SK-N-SH treated with all-trans-retinoic acid at 6 μM for 48 hours (cell line): Measurements from ENCODE around the gene PARD3.

Source experiments
- ATAC-seq: fragments of 200-7000 bp; cut with Tn5 transposase; 3 replicates; pipeline ENCODE4 v1.9.1; 2020; ENCODE audit warnings: mild to moderate bottlenecking, moderate library complexity
- ARNTL ChIP-seq: fragments of 450-650 bp; formaldehyde crosslinking; IDR thresholded peaks from 2 replicates; pipeline ENCODE4 v1.5.0; 2020; ENCODE audit warnings: low read depth, mild to moderate bottlenecking, moderate library complexity, borderline replicate concordance
- BACH2 ChIP-seq: fragments of 250-450 bp; sonication (Bioruptor Pico); IDR thresholded peaks from 2 replicates; pipeline ENCODE4 v1.9.0; 2021; ENCODE audit warnings: mild to moderate bottlenecking, borderline replicate concordance
- CSDC2 ChIP-seq: fragments of 250-450 bp; sonication (Bioruptor Pico); IDR thresholded peaks from 2 replicates; pipeline ENCODE4 v1.5.0; 2020; ENCODE audit warnings: mild to moderate bottlenecking, moderate library complexity
- ESRRG ChIP-seq: fragments of 250-450 bp; sonication (Bioruptor Pico); IDR thresholded peaks from 2 replicates; pipeline ENCODE4 v1.6.1; 2021; ENCODE audit warnings: mild to moderate bottlenecking
- GLIS3 ChIP-seq: fragments of 250-450 bp; sonication (Bioruptor Pico); IDR thresholded peaks from 2 replicates; pipeline ENCODE4 v1.5.0; 2020; ENCODE audit warnings: mild to moderate bottlenecking, moderate library complexity
- ISL1 ChIP-seq: fragments of 250-450 bp; sonication (Bioruptor Pico); IDR thresholded peaks from 2 replicates; pipeline ENCODE4 v2.1.2; 2022; ENCODE audit warnings: mild to moderate bottlenecking, moderate library complexity
- OSR1 ChIP-seq: fragments of 250-450 bp; sonication (Bioruptor Pico); IDR thresholded peaks from 2 replicates; pipeline ENCODE4 v1.8.0; 2022; ENCODE audit warnings: moderate library complexity, mild to moderate bottlenecking, inconsistent platforms
- RARB ChIP-seq: fragments of 250-450 bp; sonication (Bioruptor Pico); IDR thresholded peaks from 2 replicates; pipeline ENCODE4 v1.8.0; 2021; ENCODE audit warnings: mild to moderate bottlenecking, moderate library complexity
- TCF4 ChIP-seq: fragments of 250-450 bp; sonication (Bioruptor Pico); IDR thresholded peaks from 2 replicates; pipeline ENCODE4 v1.8.0; 2021; ENCODE audit warnings: mild to moderate bottlenecking, moderate library complexity, borderline replicate concordance
- TOX ChIP-seq: fragments of 250-450 bp; sonication (Bioruptor Pico); IDR thresholded peaks from 2 replicates; pipeline ENCODE4 v1.8.0; 2021; ENCODE audit warnings: mild to moderate bottlenecking, moderate library complexity, borderline replicate concordance
- ZC3H10 ChIP-seq: fragments of 250-450 bp; sonication (Bioruptor Pico); IDR thresholded peaks from 2 replicates; pipeline ENCODE4 v1.5.1; 2021; ENCODE audit warnings: mild to moderate bottlenecking, moderate library complexity
- ZFP3 ChIP-seq: fragments of 250-450 bp; sonication (Bioruptor Pico); IDR thresholded peaks from 2 replicates; pipeline ENCODE4 v1.5.0; 2020; ENCODE audit warnings: mild to moderate bottlenecking, moderate library complexity
- ZNF565 ChIP-seq: fragments of 450-650 bp; formaldehyde crosslinking; conservative IDR thresholded peaks from 2 replicates; pipeline ENCODE4 v1.5.0; 2020; ENCODE audit warnings: low read depth, mild to moderate bottlenecking, moderate library complexity
- ZNF70 ChIP-seq: fragments of 450-650 bp; formaldehyde crosslinking; IDR thresholded peaks from 2 replicates; pipeline ENCODE4 v1.5.0; 2020; ENCODE audit warnings: mild to moderate bottlenecking, moderate library complexity
- ZNF8 ChIP-seq: fragments of 450-650 bp; formaldehyde crosslinking; IDR thresholded peaks from 2 replicates; pipeline ENCODE4 v1.5.0; 2020; ENCODE audit warnings: mild to moderate bottlenecking, moderate library complexity
- TF ChIP-seq, protein P1 (sequence below): fragments of 250-450 bp; sonication (Bioruptor Pico); IDR thresholded peaks from 2 replicates; pipeline ENCODE4 v1.8.0; 2020; ENCODE audit warnings: mild to moderate bottlenecking, moderate library complexity, borderline replicate concordance
- TF ChIP-seq, protein P2 (sequence below): fragments of 250-450 bp; sonication (Bioruptor Pico); IDR thresholded peaks from 2 replicates; pipeline ENCODE4 v1.5.1; 2020; ENCODE audit warnings: low read depth, mild to moderate bottlenecking, moderate library complexity
- TF ChIP-seq, protein P3 (sequence below): fragments of 250-450 bp; sonication (Bioruptor Pico); IDR thresholded peaks from 2 replicates; pipeline ENCODE4 v1.5.1; 2021; ENCODE audit warnings: mild to moderate bottlenecking, moderate library complexity
- TF ChIP-seq, protein P4 (sequence below): fragments of 250-450 bp; sonication (Bioruptor Pico); IDR thresholded peaks from 2 replicates; pipeline ENCODE4 v1.5.0; 2020; ENCODE audit warnings: mild to moderate bottlenecking, moderate library complexity
- TF ChIP-seq, protein P5 (sequence below): fragments of 250-450 bp; sonication (Bioruptor Pico); IDR thresholded peaks from 2 replicates; pipeline ENCODE4 v1.8.0; 2021; ENCODE audit warnings: low read depth, mild to moderate bottlenecking, moderate library complexity, borderline replicate concordance

PARD3 gene

DNA sequence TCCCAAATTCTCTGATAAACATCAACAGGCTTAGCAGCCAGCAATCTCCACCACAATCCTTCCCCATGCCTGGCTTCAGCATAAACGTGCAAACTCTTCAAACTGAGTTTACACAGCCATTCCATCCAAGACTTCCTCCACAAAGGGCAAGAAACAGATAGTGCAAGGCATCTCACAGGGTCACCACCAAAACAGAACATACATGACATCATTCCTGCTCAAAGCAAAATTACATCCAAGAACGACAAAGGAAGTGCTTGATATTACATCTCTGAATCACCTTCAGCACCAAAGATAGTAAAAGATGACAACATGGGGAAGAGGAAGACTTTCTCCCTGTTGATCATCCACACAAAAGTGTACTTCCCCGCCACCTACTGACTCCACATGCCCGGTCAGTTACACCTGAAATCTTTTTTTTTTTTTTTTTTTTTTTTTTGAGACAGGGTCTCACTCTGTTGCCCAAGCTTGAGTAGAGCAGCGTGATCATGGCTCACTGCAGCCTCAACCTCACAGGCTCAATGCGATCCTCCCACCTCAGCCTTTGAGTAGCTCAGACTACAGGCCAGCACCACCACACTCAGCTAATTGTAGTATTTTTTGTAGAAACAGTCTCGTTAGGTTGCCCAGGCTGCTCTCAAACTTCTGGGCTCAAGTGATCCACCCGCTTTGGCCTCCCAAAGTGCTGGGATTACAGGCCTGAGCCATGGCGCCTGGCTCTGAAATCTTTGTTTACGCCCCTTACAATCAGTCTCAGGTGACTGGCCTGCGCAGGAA lies 127.5 kb downstream of the PARD3 start:
- ATAC-seq, result no peak
- no peak for TF ChIP-seq ARNTL (CRISPR knock-in tag)
- TF ChIP-seq BACH2 (CRISPR knock-in tag), result no peak
- no peak for TF ChIP-seq ZC3H10 (CRISPR knock-in tag)
- TF ChIP-seq GLIS3, result no peak
- TF ChIP-seq, protein P1, sequence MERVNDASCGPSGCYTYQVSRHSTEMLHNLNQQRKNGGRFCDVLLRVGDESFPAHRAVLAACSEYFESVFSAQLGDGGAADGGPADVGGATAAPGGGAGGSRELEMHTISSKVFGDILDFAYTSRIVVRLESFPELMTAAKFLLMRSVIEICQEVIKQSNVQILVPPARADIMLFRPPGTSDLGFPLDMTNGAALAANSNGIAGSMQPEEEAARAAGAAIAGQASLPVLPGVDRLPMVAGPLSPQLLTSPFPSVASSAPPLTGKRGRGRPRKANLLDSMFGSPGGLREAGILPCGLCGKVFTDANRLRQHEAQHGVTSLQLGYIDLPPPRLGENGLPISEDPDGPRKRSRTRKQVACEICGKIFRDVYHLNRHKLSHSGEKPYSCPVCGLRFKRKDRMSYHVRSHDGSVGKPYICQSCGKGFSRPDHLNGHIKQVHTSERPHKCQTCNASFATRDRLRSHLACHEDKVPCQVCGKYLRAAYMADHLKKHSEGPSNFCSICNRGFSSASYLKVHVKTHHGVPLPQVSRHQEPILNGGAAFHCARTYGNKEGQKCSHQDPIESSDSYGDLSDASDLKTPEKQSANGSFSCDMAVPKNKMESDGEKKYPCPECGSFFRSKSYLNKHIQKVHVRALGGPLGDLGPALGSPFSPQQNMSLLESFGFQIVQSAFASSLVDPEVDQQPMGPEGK (CRISPR knock-in tag), result no peak
- no peak for TF ChIP-seq ZFP3 (CRISPR knock-in tag)
- TF ChIP-seq ZNF565, result no peak
- no peak for TF ChIP-seq TCF4 (CRISPR knock-in tag)
- TF ChIP-seq, protein P2, sequence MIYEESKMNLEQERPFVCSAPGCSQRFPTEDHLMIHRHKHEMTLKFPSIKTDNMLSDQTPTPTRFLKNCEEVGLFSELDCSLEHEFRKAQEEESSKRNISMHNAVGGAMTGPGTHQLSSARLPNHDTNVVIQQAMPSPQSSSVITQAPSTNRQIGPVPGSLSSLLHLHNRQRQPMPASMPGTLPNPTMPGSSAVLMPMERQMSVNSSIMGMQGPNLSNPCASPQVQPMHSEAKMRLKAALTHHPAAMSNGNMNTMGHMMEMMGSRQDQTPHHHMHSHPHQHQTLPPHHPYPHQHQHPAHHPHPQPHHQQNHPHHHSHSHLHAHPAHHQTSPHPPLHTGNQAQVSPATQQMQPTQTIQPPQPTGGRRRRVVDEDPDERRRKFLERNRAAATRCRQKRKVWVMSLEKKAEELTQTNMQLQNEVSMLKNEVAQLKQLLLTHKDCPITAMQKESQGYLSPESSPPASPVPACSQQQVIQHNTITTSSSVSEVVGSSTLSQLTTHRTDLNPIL (CRISPR knock-in tag), result no peak
- TF ChIP-seq, protein P3, sequence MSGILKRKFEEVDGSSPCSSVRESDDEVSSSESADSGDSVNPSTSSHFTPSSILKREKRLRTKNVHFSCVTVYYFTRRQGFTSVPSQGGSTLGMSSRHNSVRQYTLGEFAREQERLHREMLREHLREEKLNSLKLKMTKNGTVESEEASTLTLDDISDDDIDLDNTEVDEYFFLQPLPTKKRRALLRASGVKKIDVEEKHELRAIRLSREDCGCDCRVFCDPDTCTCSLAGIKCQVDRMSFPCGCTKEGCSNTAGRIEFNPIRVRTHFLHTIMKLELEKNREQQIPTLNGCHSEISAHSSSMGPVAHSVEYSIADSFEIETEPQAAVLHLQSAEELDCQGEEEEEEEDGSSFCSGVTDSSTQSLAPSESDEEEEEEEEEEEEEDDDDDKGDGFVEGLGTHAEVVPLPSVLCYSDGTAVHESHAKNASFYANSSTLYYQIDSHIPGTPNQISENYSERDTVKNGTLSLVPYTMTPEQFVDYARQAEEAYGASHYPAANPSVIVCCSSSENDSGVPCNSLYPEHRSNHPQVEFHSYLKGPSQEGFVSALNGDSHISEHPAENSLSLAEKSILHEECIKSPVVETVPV (CRISPR knock-in tag), result no peak
- TF ChIP-seq, protein P4, sequence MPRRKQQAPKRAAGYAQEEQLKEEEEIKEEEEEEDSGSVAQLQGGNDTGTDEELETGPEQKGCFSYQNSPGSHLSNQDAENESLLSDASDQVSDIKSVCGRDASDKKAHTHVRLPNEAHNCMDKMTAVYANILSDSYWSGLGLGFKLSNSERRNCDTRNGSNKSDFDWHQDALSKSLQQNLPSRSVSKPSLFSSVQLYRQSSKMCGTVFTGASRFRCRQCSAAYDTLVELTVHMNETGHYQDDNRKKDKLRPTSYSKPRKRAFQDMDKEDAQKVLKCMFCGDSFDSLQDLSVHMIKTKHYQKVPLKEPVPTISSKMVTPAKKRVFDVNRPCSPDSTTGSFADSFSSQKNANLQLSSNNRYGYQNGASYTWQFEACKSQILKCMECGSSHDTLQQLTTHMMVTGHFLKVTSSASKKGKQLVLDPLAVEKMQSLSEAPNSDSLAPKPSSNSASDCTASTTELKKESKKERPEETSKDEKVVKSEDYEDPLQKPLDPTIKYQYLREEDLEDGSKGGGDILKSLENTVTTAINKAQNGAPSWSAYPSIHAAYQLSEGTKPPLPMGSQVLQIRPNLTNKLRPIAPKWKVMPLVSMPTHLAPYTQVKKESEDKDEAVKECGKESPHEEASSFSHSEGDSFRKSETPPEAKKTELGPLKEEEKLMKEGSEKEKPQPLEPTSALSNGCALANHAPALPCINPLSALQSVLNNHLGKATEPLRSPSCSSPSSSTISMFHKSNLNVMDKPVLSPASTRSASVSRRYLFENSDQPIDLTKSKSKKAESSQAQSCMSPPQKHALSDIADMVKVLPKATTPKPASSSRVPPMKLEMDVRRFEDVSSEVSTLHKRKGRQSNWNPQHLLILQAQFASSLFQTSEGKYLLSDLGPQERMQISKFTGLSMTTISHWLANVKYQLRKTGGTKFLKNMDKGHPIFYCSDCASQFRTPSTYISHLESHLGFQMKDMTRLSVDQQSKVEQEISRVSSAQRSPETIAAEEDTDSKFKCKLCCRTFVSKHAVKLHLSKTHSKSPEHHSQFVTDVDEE (CRISPR knock-in tag), result no peak

DNA sequence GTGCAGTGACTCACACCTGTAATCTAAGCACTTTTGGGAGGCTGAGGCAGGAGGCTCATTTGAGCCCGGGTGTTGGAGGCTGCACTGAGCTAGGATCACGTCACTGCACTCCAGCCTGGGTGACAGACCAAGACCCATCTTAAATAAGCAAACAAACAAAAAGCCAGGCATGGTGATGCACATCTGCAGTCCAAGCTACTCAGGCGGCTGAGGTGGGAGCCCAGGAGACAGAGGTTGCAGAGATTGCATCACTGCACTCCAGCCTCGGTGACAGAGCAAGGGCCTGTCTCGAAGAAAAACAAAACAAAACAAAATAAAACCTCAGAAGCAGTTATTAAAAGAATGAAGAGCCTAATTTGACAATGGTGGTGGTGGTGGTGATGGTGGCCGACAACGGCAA lies 132.5 kb downstream of the PARD3 start:
- ATAC-seq, result no peak

DNA sequence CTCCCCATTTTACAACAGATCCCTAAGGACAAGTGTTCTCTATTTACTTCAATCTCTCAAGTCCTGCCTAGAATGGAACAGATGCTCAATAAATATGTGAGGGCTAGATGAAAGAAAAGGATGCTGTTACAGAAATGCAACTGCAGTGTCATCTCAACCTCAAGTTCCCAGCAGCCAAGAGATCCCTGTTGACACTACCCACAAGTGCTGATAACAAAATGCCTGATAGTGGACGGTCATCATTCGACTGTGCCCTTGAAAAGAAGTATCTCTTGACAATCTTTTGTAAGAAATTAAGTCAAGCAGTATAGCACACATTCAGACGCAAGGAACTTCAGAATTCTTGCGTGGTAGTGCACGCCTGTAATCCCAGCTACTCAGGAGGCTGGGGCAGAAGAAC lies 133.2 kb downstream of the PARD3 start:
- no peak for ATAC-seq
- TF ChIP-seq GLIS3 (no peak), ZNF8 (CRISPR knock-in tag) (no peak), ZNF70 (CRISPR knock-in tag) (no peak), RARB (CRISPR knock-in tag) (no peak), TOX (CRISPR knock-in tag) (no peak), BACH2 (CRISPR knock-in tag) (no peak), CSDC2 (no peak), ISL1 (CRISPR knock-in tag) (no peak), TCF4 (CRISPR knock-in tag) (no peak), ZNF565 (no peak), OSR1 (CRISPR knock-in tag) (no peak), ESRRG (CRISPR knock-in tag) (no peak)
- TF ChIP-seq, protein P5, sequence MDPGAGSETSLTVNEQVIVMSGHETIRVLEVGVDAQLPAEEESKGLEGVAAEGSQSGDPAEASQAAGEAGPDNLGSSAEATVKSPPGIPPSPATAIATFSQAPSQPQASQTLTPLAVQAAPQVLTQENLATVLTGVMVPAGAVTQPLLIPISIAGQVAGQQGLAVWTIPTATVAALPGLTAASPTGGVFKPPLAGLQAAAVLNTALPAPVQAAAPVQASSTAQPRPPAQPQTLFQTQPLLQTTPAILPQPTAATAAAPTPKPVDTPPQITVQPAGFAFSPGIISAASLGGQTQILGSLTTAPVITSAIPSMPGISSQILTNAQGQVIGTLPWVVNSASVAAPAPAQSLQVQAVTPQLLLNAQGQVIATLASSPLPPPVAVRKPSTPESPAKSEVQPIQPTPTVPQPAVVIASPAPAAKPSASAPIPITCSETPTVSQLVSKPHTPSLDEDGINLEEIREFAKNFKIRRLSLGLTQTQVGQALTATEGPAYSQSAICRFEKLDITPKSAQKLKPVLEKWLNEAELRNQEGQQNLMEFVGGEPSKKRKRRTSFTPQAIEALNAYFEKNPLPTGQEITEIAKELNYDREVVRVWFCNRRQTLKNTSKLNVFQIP (CRISPR knock-in tag), result no peak
- TF ChIP-seq, protein P3 (CRISPR knock-in tag), result no peak
- TF ChIP-seq, protein P4 (CRISPR knock-in tag), result no peak
- TF ChIP-seq, protein P2 (CRISPR knock-in tag), result no peak

More for the DNA sequence above, 132.5 kb downstream of the PARD3 start:
- TF ChIP-seq GLIS3 (no peak), ESRRG (CRISPR knock-in tag) (no peak), ZC3H10 (CRISPR knock-in tag) (no peak)
